PC-3 (cell line): ENCODE results near the gene MARS2.

Source experiments
- EZH2 ChIP-seq: fragments of 300-600 bp; sonication (generic); IDR thresholded peaks from one replicate; pipeline ENCODE4 v1.6.1; 2017; ENCODE audit warnings: antibody characterized with exemption, mild to moderate bottlenecking, low read length; ENCODE audit not compliant: unreplicated experiment
- EZH2phosphoT487 ChIP-seq: fragments of 300-600 bp; sonication (generic); IDR thresholded peaks from 2 replicates; pipeline ENCODE4 v1.6.1; 2018; ENCODE audit warnings: mild to moderate bottlenecking, antibody characterized with exemption, low read length, borderline replicate concordance
- TF ChIP-seq, protein P1 (sequence below): fragments of 300-600 bp; sonication (generic); conservative IDR thresholded peaks from 2 replicates; pipeline ENCODE4 v1.5.1; 2017; ENCODE audit warnings: antibody characterized with exemption, low read depth, mild to moderate bottlenecking, low read length

DNA sequence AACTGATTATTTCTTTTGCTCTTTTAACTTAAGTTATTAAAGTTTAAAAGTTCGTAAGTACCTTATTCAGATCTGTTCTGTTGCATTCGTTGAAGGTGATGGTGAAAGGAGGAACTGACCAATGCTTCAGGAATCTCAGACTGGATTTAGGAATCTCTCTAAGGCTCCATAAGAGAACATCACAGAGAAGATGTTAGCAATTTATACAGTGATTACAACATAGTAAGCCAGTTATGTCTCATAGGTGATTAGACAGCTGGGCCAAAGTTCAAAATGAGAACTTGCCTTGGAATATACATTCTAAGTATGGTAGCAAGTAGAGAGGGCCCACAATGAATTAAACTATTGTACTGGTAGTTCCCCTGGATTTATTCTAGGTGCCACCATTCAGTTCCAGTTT lies 3.2 kb downstream of the MARS2 start:
- TF ChIP-seq, protein P1, sequence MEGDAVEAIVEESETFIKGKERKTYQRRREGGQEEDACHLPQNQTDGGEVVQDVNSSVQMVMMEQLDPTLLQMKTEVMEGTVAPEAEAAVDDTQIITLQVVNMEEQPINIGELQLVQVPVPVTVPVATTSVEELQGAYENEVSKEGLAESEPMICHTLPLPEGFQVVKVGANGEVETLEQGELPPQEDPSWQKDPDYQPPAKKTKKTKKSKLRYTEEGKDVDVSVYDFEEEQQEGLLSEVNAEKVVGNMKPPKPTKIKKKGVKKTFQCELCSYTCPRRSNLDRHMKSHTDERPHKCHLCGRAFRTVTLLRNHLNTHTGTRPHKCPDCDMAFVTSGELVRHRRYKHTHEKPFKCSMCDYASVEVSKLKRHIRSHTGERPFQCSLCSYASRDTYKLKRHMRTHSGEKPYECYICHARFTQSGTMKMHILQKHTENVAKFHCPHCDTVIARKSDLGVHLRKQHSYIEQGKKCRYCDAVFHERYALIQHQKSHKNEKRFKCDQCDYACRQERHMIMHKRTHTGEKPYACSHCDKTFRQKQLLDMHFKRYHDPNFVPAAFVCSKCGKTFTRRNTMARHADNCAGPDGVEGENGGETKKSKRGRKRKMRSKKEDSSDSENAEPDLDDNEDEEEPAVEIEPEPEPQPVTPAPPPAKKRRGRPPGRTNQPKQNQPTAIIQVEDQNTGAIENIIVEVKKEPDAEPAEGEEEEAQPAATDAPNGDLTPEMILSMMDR: no peak
- TF ChIP-seq EZH2 (no peak), EZH2phosphoT487 (no peak)
